Activated CD4-positive, CD25-positive, alpha-beta regulatory T cell treated with anti-CD3 and anti-CD28 coated beads, Interleukin-2, amount 50 U/mL, for 16 hours (primary cell): Measurements from ENCODE around the gene IL18BP.

Experiments used
- DNase-seq: peaks from one replicate; pipeline ENCODE4 v3.0.0-alpha.2; 2020; ENCODE audit warnings: low read depth, low spot score

Gene IL18BP

GRCh38 chr11:72012897-72013721 is 14.4 kb downstream of the IL18BP start:
- DNase-seq: no peak

GRCh38 chr11:72013765-72014711 is 15.3 kb downstream of the IL18BP start:
- DNase-seq: no peak

GRCh38 chr11:72014761-72015320 is 16.1 kb downstream of the IL18BP start:
- no peak for DNase-seq

GRCh38 chr11:72015511-72016061 is 16.9 kb downstream of the IL18BP start:
- no peak for DNase-seq

GRCh38 chr11:72018171-72018570 is 19.5 kb downstream of the IL18BP start:
- DNase-seq: no peak

GRCh38 chr11:72023335-72023734 is 24.6 kb downstream of the IL18BP start:
- no peak for DNase-seq

- no peak for DNase-seq
These were observed 25.5 kb downstream of the IL18BP start for GRCh38 chr11:72024069-72024754.

- DNase-seq: no peak
These were observed 27.4 kb downstream of the IL18BP start for GRCh38 chr11:72026090-72026489.

GRCh38 chr11:72030472-72031045 is 31.9 kb downstream of the IL18BP start:
- DNase-seq: no peak

- no peak for DNase-seq
These were observed 38.0 kb downstream of the IL18BP start for GRCh38 chr11:72036687-72037086.

GRCh38 chr11:72037554-72038311 is 39.0 kb downstream of the IL18BP start:
- no peak for DNase-seq

- DNase-seq: no peak
These were observed 39.8 kb downstream of the IL18BP start for GRCh38 chr11:72038491-72038890.

- no peak for DNase-seq
These were observed 40.5 kb downstream of the IL18BP start for GRCh38 chr11:72039031-72039855.

GRCh38 chr11:72039856-72040401 is 41.2 kb downstream of the IL18BP start:
- DNase-seq: no peak

GRCh38 chr11:72040491-72041363 is 42.0 kb downstream of the IL18BP start:
- peak; percentile 41 for DNase-seq

GRCh38 chr11:72041364-72042063 is 42.8 kb downstream of the IL18BP start:
- DNase-seq: no peak

- no peak for DNase-seq
These were observed 43.5 kb downstream of the IL18BP start for GRCh38 chr11:72042064-72042745.
